Mucosa of descending colon (tissue), 3 donors: Measurements from ENCODE around the gene UBA7. TPM values are rescaled to one million over a fixed set of nuclear protein-coding genes. Genes with fewer than 3 reads are reported as not detected.

Experiments
- ATAC-seq: fragments of 200-7000 bp; cut with Tn5 transposase; one replicate; pipeline ENCODE4 v1.9.1; 2020; ENCODE audit warnings: mild to moderate bottlenecking, moderate library complexity
- DNase-seq, 3 donors: peaks; one replicate each; pipeline ENCODE4 v3.0.0-alpha.2; 2020
- H3K36me3 ChIP-seq: fragments of 200-600 bp; one replicate; pipeline ENCODE4 v1.8.0; 2021; ENCODE audit warnings: low read depth, mild to moderate bottlenecking
- H3K4me1 ChIP-seq: fragments of 200-600 bp; one replicate; pipeline ENCODE4 v1.8.0; 2021; ENCODE audit warnings: low read depth, mild to moderate bottlenecking
- H3K4me3 ChIP-seq: fragments of 200-600 bp; one replicate; pipeline ENCODE4 v1.8.0; 2021; ENCODE audit warnings: mild to moderate bottlenecking
- H3K9me3 ChIP-seq: fragments of 200-600 bp; one replicate; pipeline ENCODE4 v1.8.0; 2021; ENCODE audit warnings: mild to moderate bottlenecking
- CTCF ChIP-seq: fragments of 200-600 bp; IDR thresholded peaks from one replicate; pipeline ENCODE4 v1.8.0; 2022; ENCODE audit warnings: antibody characterized with exemption, mild to moderate bottlenecking
- intact Hi-C, 2 donors: fragments of 100-400 bp; cut with DNase I in 1 of 2; cut with micrococcal nuclease in 1 of 2; formaldehyde crosslinking; loops; one replicate each; pipeline versions ENCODE4 v1.11.0 to v1.11.1; 2022; cut with DNase I, micrococcal nuclease
- total RNA-seq, 3 donors: library from RNA; stranded (reverse); fragmentation: NEBNext Ultra II Directional in 2 of 3; extraction: Animal tissue kit (Norgen Biotek cat#: 25700) in 2 of 3; gene quantifications; one replicate each; pipeline versions ENCODE4 v1.2.1 to v1.2.4, GENCODE V29; 2021 to 2023
- donor health status: DM: no; HTN: no; CAD: no; lungs with moderate emphysema.
- donor health status: DM: no; HTN: no; CAD: no.
- donor health status: DM: no; HTN: yes; CAD: no.

Gene UBA7
- total RNA-seq, 3 donors from 2014 or later = 90.3 to 192 (median 139) TPM

- ATAC-seq (no peak), DNase-seq (no peak)
- TF ChIP-seq CTCF = no peak
- Histone ChIP-seq H3K9me3 (no peaks in the 10 kb centered on the region), H3K4me3 (no peak overlapping the region), H3K4me1 (peaks cover 9% of the 10 kb centered on the region), H3K36me3 (peaks cover 3% of the 10 kb centered on the region)
- intact Hi-C loops = no loop called here
Observed at GRCh38 chr3:49790626-49791411, 22.9 kb downstream of the UBA7 start.

- DNase-seq (no peak), ATAC-seq (no peak)
- TF ChIP-seq CTCF = no peak
- intact Hi-C loops = no loop called here
- H3K4me1 ChIP-seq = peaks cover 24% of the 10 kb centered on the region
- H3K4me3 ChIP-seq = no peak overlapping the region
- H3K9me3 ChIP-seq = no peaks in the 10 kb centered on the region
- peaks cover 3% of the 10 kb centered on the region for H3K36me3 ChIP-seq
Observed at GRCh38 chr3:49788056-49788455, 25.7 kb downstream of the UBA7 start.

GRCh38 chr3:49787536-49787935, 26.2 kb downstream of the UBA7 start:
- no peak for TF ChIP-seq CTCF
- peaks cover 3% of the 10 kb centered on the region for H3K36me3 ChIP-seq
- H3K4me1 ChIP-seq = peaks cover 24% of the 10 kb centered on the region
- no peak overlapping the region for H3K4me3 ChIP-seq
- ATAC-seq = no peak
- intact Hi-C loops = no loop called here
- no peaks in the 10 kb centered on the region for H3K9me3 ChIP-seq
- no peak for DNase-seq

- peaks cover 26% of the 10 kb centered on the region for H3K4me1 ChIP-seq
- intact Hi-C loops = no loop called here
- no peak overlapping the region for H3K4me3 ChIP-seq
- H3K36me3 ChIP-seq = peaks cover 3% of the 10 kb centered on the region
- DNase-seq (no peak), ATAC-seq (no peak)
- no peaks in the 10 kb centered on the region for H3K9me3 ChIP-seq
- no peak for TF ChIP-seq CTCF
Observed at GRCh38 chr3:49787182-49787464, 26.6 kb downstream of the UBA7 start.

- ATAC-seq (peak; percentile 99), DNase-seq (peak; percentile 100)
- intact Hi-C loops = no loop called here
- TF ChIP-seq CTCF = no peak
- Histone ChIP-seq H3K36me3 (peaks cover 3% of the 10 kb centered on the region), H3K4me3 (peak within 1 kb of the TSS; percentile 99), H3K4me1 (peaks cover 32% of the 10 kb centered on the region), H3K9me3 (no peaks in the 10 kb centered on the region)
Observed at GRCh38 chr3:49786357-49787181, 27.2 kb downstream of the UBA7 start, which contains the start of gene IP6K1. Gene IP6K1, minus strand, starts transcription at chr3:49786542. Its CDS starts 38,502 bp downstream, at chr3:49748040.
